GM23338 (cell line): ENCODE results near the gene RASL10B. TPM values are rescaled to one million over a fixed set of nuclear protein-coding genes. Genes with fewer than 3 reads are reported as not detected.

ENCODE experiments used
- ATAC-seq: fragments of 200-7000 bp; cut with Tn5 transposase; 3 replicates; pipeline ENCODE4 v1.9.1; 2020
- DNase-seq: peaks from one replicate; pipeline ENCODE4 v3.0.0-alpha.2; 2015; ENCODE audit warnings: low spot score
- H2AFZ ChIP-seq: fragments of 200-600 bp; sonication (generic); 2 replicates; pipeline ENCODE4 v1.8.0; 2016; ENCODE audit warnings: antibody characterized with exemption, mild to moderate bottlenecking, moderate library complexity
- H3F3A ChIP-seq: fragments of 200-600 bp; sonication (generic); replicated peaks from 2 replicates; pipeline ENCODE4 v1.8.0; 2017; ENCODE audit warnings: antibody characterized with exemption, mixed run types, low read depth
- H3K27ac ChIP-seq: fragments of 200-600 bp; sonication (generic); 2 replicates; pipeline ENCODE4 v1.6.1; 2016; ENCODE audit warnings: low read depth
- H3K27me3 ChIP-seq: fragments of 200-600 bp; sonication (generic); 2 replicates; pipeline ENCODE4 v1.8.0; 2016; ENCODE audit warnings: mild to moderate bottlenecking, mixed run types, moderate library complexity; ENCODE audit not compliant: insufficient read depth
- H3K36me3 ChIP-seq: fragments of 200-600 bp; sonication (generic); 2 replicates; pipeline ENCODE4 v1.8.0; 2016; ENCODE audit warnings: mild to moderate bottlenecking; ENCODE audit not compliant: insufficient read depth
- H3K4me1 ChIP-seq: fragments of 200-600 bp; sonication (generic); 2 replicates; pipeline ENCODE4 v1.8.0; 2016; ENCODE audit warnings: mild to moderate bottlenecking, moderate library complexity; ENCODE audit not compliant: insufficient read depth
- H3K4me2 ChIP-seq: fragments of 200-600 bp; sonication (generic); 2 replicates; pipeline ENCODE4 v1.7.1; 2017; ENCODE audit warnings: mixed run types
- H3K4me3 ChIP-seq: fragments of 200-600 bp; sonication (generic); 2 replicates; pipeline ENCODE4 v1.6.1; 2016; ENCODE audit warnings: mixed run types
- H3K79me2 ChIP-seq: fragments of 200-600 bp; sonication (generic); replicated peaks from 2 replicates; pipeline ENCODE4 v1.8.0; 2017; ENCODE audit warnings: mild to moderate bottlenecking; ENCODE audit not compliant: insufficient read depth
- H3K9me2 ChIP-seq: fragments of 200-600 bp; sonication (generic); 2 replicates; pipeline ENCODE4 v1.8.0; 2017; ENCODE audit not compliant: insufficient read depth
- H4K20me1 ChIP-seq: fragments of 200-600 bp; sonication (generic); replicated peaks from 2 replicates; pipeline ENCODE4 v1.8.0; 2017; ENCODE audit warnings: mild to moderate bottlenecking; ENCODE audit not compliant: insufficient read depth
- H3K27ac Mint-ChIP-seq: 2 replicates; pipeline ENCODE4 v1.8.0; 2020; ENCODE audit warnings: inconsistent platforms, mild to moderate bottlenecking, moderate library complexity, mixed read lengths
- H3K27me3 Mint-ChIP-seq: 3 replicates; pipeline ENCODE4 v1.8.0; 2022; ENCODE audit warnings: low read depth, mild to moderate bottlenecking, moderate library complexity, mixed read lengths, inconsistent platforms; ENCODE audit not compliant: insufficient read depth, poor library complexity
- H3K36me3 Mint-ChIP-seq: 3 replicates; pipeline ENCODE4 v1.8.0; 2021; ENCODE audit warnings: low read depth, mild to moderate bottlenecking, inconsistent platforms, moderate library complexity, mixed read lengths
- H3K4me1 Mint-ChIP-seq: 3 replicates; pipeline ENCODE4 v1.8.0; 2020; ENCODE audit warnings: mild to moderate bottlenecking, inconsistent platforms, mixed read lengths
- H3K4me3 Mint-ChIP-seq: 3 replicates; pipeline ENCODE4 v1.8.0; 2021; ENCODE audit warnings: moderate library complexity, mild to moderate bottlenecking, inconsistent platforms, mixed read lengths
- H3K9me3 Mint-ChIP-seq: 3 replicates; pipeline ENCODE4 v1.8.0; 2020; ENCODE audit warnings: moderate library complexity, mild to moderate bottlenecking, inconsistent platforms, mixed read lengths
- EZH2 ChIP-seq: fragments of 200-600 bp; sonication (generic); IDR thresholded peaks from one replicate; pipeline ENCODE4 v1.8.0; 2017; ENCODE audit warnings: antibody characterized with exemption, mild to moderate bottlenecking, low read depth; ENCODE audit not compliant: unreplicated experiment
- EZH2phosphoT487 ChIP-seq: fragments of 200-600 bp; sonication (generic); IDR thresholded peaks from one replicate; pipeline ENCODE4 v1.8.1; 2018; ENCODE audit warnings: antibody characterized with exemption; ENCODE audit not compliant: unreplicated experiment
- NANOG ChIP-seq: IDR thresholded peaks from 2 replicates; pipeline ENCODE4 v1.6.1; 2016; ENCODE audit warnings: antibody characterized with exemption, borderline replicate concordance
- POLR2AphosphoS5 ChIP-seq: IDR thresholded peaks from 2 replicates; pipeline ENCODE4 v1.6.1; 2016; ENCODE audit warnings: antibody characterized with exemption, low read depth
- REST ChIP-seq: IDR thresholded peaks from one replicate; pipeline ENCODE4 v1.6.1; 2018; ENCODE audit warnings: antibody characterized with exemption; ENCODE audit not compliant: unreplicated experiment
- ZNF114 ChIP-seq: fragments of 250-450 bp; sonication (Bioruptor Pico); IDR thresholded peaks from 2 replicates; pipeline ENCODE4 v1.5.0; 2020; ENCODE audit warnings: mild to moderate bottlenecking, moderate library complexity
- ZNF331 ChIP-seq: fragments of 250-450 bp; sonication (Bioruptor Pico); IDR thresholded peaks from 2 replicates; pipeline ENCODE4 v1.5.0; 2020; ENCODE audit warnings: low read depth, mild to moderate bottlenecking, moderate library complexity
- ZNF462 ChIP-seq: fragments of 250-450 bp; sonication (Bioruptor Pico); IDR thresholded peaks from 2 replicates; pipeline ENCODE4 v1.5.0; 2020; ENCODE audit warnings: mild to moderate bottlenecking, moderate library complexity
- polyA plus RNA-seq: library from polyadenylated mRNA; unstranded; fragments of >200 nt; fragmentation: Nextera tagmentation; extraction: Ambion mirVana; gene quantifications from 2 replicates; pipeline ENCODE4 v1.2.1, GENCODE V29; 2016
- total RNA-seq: library from RNA; depleted of rRNA; stranded (reverse); fragments of >200 nt; shearing (Covaris generic); gene quantifications from 2 replicates; pipeline ENCODE4 v1.2.3, GENCODE V29; 2014
- TF ChIP-seq, protein P1 (sequence below), 2 experiments: fragments of 200-600 bp in 1 of 2; sonication (generic) in 1 of 2; conservative IDR thresholded peaks; 2 replicates each; pipeline versions ENCODE4 v1.5.1 to v1.6.1; 2016 to 2017; ENCODE audit warnings: antibody characterized with exemption in 2 of 2, low read depth in 2 of 2, mild to moderate bottlenecking in 2 of 2, moderate library complexity in 1 of 2
- TF ChIP-seq, protein P2 (sequence below): IDR thresholded peaks from 2 replicates; pipeline ENCODE4 v1.6.1; 2016; ENCODE audit warnings: antibody characterized with exemption

RASL10B gene
- total and polyA plus RNA-seq, 2 experiments from 2014 or later, result 7.1 to 26.2 TPM

DNA sequence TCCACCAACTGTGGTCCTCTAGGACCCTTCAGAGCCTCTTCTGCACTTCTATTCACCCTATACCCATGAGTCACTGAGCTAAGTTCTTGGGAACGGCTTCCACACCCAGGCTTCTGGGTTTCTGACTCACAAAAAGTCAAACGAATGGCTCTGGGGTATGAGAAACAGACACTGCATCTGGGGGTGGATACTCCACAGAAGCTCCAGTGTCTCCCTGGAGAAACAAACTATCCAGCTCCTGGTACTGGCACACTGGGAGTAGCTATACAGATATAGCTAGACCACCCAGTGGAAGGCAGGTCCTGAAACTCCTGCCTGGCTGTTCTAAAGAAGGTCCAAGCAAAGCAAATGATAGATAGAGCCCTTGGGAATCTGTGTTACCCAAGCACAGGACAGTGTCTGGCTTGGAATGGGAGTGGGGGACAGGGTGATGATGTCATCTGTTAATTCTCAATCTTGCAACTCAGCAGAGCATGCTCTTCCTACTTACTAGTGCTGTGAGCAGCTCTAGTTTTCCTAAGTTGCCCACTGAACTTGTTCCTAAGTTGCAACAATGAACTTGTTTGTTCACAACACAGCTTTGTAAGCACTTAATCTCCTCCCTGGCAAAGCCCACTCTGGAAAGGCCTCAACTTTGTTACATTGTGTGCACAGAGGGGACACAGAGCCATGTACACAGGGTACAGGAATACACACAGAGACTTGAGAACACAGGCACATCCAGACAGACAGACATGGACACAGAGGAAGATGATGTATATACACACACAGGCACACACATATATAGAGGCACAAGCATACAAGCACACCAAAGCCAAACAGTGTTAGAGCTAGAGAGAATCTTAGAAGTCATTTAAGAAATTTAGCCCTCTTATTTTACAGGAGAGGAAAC, 57.3 kb downstream of the RASL10B start (continued):
- no peak for TF ChIP-seq POLR2AphosphoS5
- no peak for TF ChIP-seq EZH2

GRCh38 chr17:35790841-35791240, 59.4 kb downstream of the RASL10B start:
- Histone ChIP-seq H3K27me3 (peaks cover 50% of the 10 kb centered on the region), H3F3A (peaks cover 8% of the 10 kb centered on the region), H4K20me1 (no peaks in the 10 kb centered on the region), H3K36me3 (no peaks in the 10 kb centered on the region), H2AFZ (no peak overlapping the region), H3K4me2 (no peak overlapping the region), H3K4me1 (0 out of 2 replicates have a peak, but pooled peaks cover 5% of the 10 kb centered on the region), H3K4me3 (no peak overlapping the region), H3K79me2 (no peaks in the 10 kb centered on the region), H3K9me2 (no peaks in the 10 kb centered on the region), H3K27ac (no peak overlapping the region)
- no peak overlapping the region for H3K4me3 Mint-ChIP-seq
- no peak for DNase-seq
- H3K27ac Mint-ChIP-seq, result no peak overlapping the region
- peaks cover 28% of the 10 kb centered on the region for H3K27me3 Mint-ChIP-seq
- H3K9me3 Mint-ChIP-seq, result no peaks in the 10 kb centered on the region
- H3K36me3 Mint-ChIP-seq, result no peaks in the 10 kb centered on the region; the same call in 2 of the 3 replicates
- H3K4me1 Mint-ChIP-seq, result peaks cover 10% of the 10 kb centered on the region; the same call in 2 of the 3 replicates
- ATAC-seq, result no peak
- TF ChIP-seq, protein P1, sequence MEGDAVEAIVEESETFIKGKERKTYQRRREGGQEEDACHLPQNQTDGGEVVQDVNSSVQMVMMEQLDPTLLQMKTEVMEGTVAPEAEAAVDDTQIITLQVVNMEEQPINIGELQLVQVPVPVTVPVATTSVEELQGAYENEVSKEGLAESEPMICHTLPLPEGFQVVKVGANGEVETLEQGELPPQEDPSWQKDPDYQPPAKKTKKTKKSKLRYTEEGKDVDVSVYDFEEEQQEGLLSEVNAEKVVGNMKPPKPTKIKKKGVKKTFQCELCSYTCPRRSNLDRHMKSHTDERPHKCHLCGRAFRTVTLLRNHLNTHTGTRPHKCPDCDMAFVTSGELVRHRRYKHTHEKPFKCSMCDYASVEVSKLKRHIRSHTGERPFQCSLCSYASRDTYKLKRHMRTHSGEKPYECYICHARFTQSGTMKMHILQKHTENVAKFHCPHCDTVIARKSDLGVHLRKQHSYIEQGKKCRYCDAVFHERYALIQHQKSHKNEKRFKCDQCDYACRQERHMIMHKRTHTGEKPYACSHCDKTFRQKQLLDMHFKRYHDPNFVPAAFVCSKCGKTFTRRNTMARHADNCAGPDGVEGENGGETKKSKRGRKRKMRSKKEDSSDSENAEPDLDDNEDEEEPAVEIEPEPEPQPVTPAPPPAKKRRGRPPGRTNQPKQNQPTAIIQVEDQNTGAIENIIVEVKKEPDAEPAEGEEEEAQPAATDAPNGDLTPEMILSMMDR (conservative IDR thresholded peaks at IDR 0.05; ENCODE audit: low read depth in 2 of 2), result no peak
- no peak for TF ChIP-seq ZNF462 (CRISPR knock-in tag)
- TF ChIP-seq, protein P2, sequence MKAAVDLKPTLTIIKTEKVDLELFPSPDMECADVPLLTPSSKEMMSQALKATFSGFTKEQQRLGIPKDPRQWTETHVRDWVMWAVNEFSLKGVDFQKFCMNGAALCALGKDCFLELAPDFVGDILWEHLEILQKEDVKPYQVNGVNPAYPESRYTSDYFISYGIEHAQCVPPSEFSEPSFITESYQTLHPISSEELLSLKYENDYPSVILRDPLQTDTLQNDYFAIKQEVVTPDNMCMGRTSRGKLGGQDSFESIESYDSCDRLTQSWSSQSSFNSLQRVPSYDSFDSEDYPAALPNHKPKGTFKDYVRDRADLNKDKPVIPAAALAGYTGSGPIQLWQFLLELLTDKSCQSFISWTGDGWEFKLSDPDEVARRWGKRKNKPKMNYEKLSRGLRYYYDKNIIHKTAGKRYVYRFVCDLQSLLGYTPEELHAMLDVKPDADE, result no peak
- TF ChIP-seq ZNF331 (CRISPR knock-in tag), result no peak
- no peak for TF ChIP-seq ZNF114
- TF ChIP-seq REST, result no peak
- TF ChIP-seq NANOG, result no peak
- TF ChIP-seq EZH2phosphoT487, result no peak
